Neural cell (in vitro differentiated cells): Measurements from ENCODE around the gene ERCC2. TPM values are rescaled to one million over a fixed set of nuclear protein-coding genes. Genes with fewer than 3 reads are reported as not detected.

Experiments used
- H2AFZ ChIP-seq: fragments of 200-600, 300-800 bp; sonication (generic), shearing (Covaris generic); 2 replicates; pipeline ENCODE4 v1.6.0; 2014; ENCODE audit warnings: low read depth, mild to moderate bottlenecking, antibody characterized with exemption, low read length, moderate library complexity
- H3F3A ChIP-seq: fragments of 200-600 bp; shearing (Covaris generic); 2 replicates; pipeline ENCODE4 v1.6.1; 2016; ENCODE audit warnings: mild to moderate bottlenecking, moderate library complexity, mixed read lengths, antibody characterized with exemption, low read length; ENCODE audit not compliant: insufficient read depth, poor library complexity, severe bottlenecking
- H3K27ac ChIP-seq: fragments of 200-600, 300-800 bp; sonication (generic), shearing (Covaris generic); 2 replicates; pipeline ENCODE4 v1.5.1; 2014; ENCODE audit warnings: mild to moderate bottlenecking, low read length, moderate library complexity
- H3K27me3 ChIP-seq: fragments of 300-800, 200-600 bp; sonication (generic), shearing (Covaris generic); 2 replicates; pipeline ENCODE4 v1.6.0; 2014; ENCODE audit warnings: mild to moderate bottlenecking, low read depth, low read length, moderate library complexity; ENCODE audit not compliant: insufficient read depth
- H3K36me3 ChIP-seq: fragments of 300-800, 200-600 bp; sonication (generic), shearing (Covaris generic); 2 replicates; pipeline ENCODE4 v1.5.1; 2014; ENCODE audit warnings: mild to moderate bottlenecking, antibody characterized with exemption, low read length, moderate library complexity; ENCODE audit not compliant: insufficient read depth
- H3K4me2 ChIP-seq: fragments of 300-800, 200-600 bp; sonication (generic), shearing (Covaris generic); 2 replicates; pipeline ENCODE4 v1.6.0; 2014; ENCODE audit warnings: mild to moderate bottlenecking, low read length
- H3K4me3 ChIP-seq: fragments of 300-800, 200-600 bp; sonication (generic), shearing (Covaris generic); 2 replicates; pipeline ENCODE4 v1.5.1; 2014; ENCODE audit warnings: mild to moderate bottlenecking, low read length, moderate library complexity
- H3K79me2 ChIP-seq: fragments of 200-600 bp; shearing (Covaris generic); replicated peaks from 2 replicates; pipeline ENCODE4 v1.6.0; 2014; ENCODE audit warnings: mild to moderate bottlenecking, low read length, moderate library complexity; ENCODE audit not compliant: insufficient read depth
- H3K9ac ChIP-seq: fragments of 300-800, 200-600 bp; sonication (generic), shearing (Covaris generic); 2 replicates; pipeline ENCODE4 v1.6.1; 2016; ENCODE audit warnings: mild to moderate bottlenecking, low read length, mixed read lengths
- H3K9me2 ChIP-seq: fragments of 200-600 bp; shearing (Covaris generic); 2 replicates; pipeline ENCODE4 v1.6.1; 2016; ENCODE audit warnings: mild to moderate bottlenecking, low read length, mixed read lengths; ENCODE audit not compliant: insufficient read depth
- H3K9me3 ChIP-seq: fragments of 200-600, 300-800 bp; sonication (generic), shearing (Covaris generic); 2 replicates; pipeline ENCODE4 v1.6.1; 2016; ENCODE audit warnings: mild to moderate bottlenecking, mixed run types, low read length, moderate library complexity, mixed read lengths
- H4K20me1 ChIP-seq: fragments of 200-600 bp; shearing (Covaris generic); 2 replicates; pipeline ENCODE4 v1.6.1; 2016; ENCODE audit warnings: mild to moderate bottlenecking, mixed run types; ENCODE audit not compliant: insufficient read depth
- CTCF ChIP-seq: fragments of 450-650 bp; IDR thresholded peaks from 2 replicates; pipeline ENCODE4 v1.5.1; 2014; ENCODE audit warnings: antibody characterized with exemption, mild to moderate bottlenecking, moderate library complexity; ENCODE audit not compliant: poor library complexity, severe bottlenecking
- EP300 ChIP-seq: fragments of 450-650 bp; conservative IDR thresholded peaks from 2 replicates; pipeline ENCODE4 v1.6.1; 2014; ENCODE audit warnings: antibody characterized with exemption, mild to moderate bottlenecking, moderate library complexity; ENCODE audit not compliant: poor library complexity, severe bottlenecking
- EZH2 ChIP-seq: fragments of 200-600, 300-800 bp; shearing (Covaris generic), sonication (generic); IDR thresholded peaks from 2 replicates; pipeline ENCODE4 v1.6.1; 2014; ENCODE audit warnings: antibody characterized with exemption, low read length, borderline replicate concordance, mild to moderate bottlenecking; ENCODE audit not compliant: insufficient read depth, poor library complexity, severe bottlenecking
- MXI1 ChIP-seq: fragments of 450-650 bp; conservative IDR thresholded peaks from 2 replicates; pipeline ENCODE4 v1.6.1; 2014; ENCODE audit warnings: antibody characterized with exemption, mild to moderate bottlenecking; ENCODE audit not compliant: poor library complexity, severe bottlenecking
- POLR2AphosphoS5 ChIP-seq: IDR thresholded peaks from 2 replicates; pipeline ENCODE4 v1.6.1; 2012
- RAD21 ChIP-seq: fragments of 450-650 bp; conservative IDR thresholded peaks from 2 replicates; pipeline ENCODE4 v1.6.1; 2014; ENCODE audit warnings: antibody characterized with exemption, mild to moderate bottlenecking, moderate library complexity
- REST ChIP-seq: IDR thresholded peaks from 2 replicates; pipeline ENCODE4 v1.6.1; 2012; ENCODE audit warnings: borderline replicate concordance
- SMC3 ChIP-seq: fragments of 450-650 bp; conservative IDR thresholded peaks from 2 replicates; pipeline ENCODE4 v1.6.1; 2014; ENCODE audit warnings: antibody characterized with exemption, mild to moderate bottlenecking, moderate library complexity; ENCODE audit not compliant: poor library complexity
- TAF1 ChIP-seq: IDR thresholded peaks from 2 replicates; pipeline ENCODE4 v1.6.1; 2012; ENCODE audit warnings: low read depth
- polyA plus RNA-seq: library from polyadenylated mRNA; depleted of rRNA; stranded (reverse); fragments of >200 nt; gene quantifications from 2 replicates; pipeline ENCODE4 v1.2.3, GENCODE V29; 2014

ERCC2 gene
- polyA plus RNA-seq, 1 donor from 2014 or later, result 28.8 TPM

DNA sequence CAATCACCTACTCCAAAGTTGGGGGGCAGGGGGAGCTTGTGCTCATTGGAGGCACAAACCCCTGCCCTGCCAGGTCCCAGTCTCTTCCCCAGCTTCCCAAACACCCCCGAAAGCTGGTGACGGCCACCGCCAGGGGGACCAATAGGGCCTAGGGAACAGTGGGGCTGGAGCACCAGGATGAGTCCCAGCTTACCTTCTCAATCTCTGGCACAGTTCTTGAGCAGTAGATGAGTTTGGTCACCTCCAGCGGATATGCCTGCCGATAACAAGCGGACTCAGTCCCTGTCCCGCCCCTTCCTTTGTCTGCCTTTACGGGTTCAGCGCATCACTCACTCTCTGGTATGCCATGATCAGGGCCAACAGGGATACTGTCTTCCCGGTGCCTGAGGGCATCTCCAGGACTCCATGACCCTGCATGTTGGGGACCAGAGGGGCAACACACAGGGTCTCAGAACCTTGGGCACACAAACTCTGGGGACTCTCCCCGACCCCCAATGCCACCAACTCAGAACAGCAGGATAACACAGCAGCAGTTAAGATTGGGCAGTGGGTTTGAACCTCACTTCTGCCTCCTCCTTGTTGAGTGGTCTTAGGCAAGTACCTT lies 1.5 kb downstream of the ERCC2 start:
- H3F3A ChIP-seq, result no peaks in the 10 kb centered on the region
- H3K27ac ChIP-seq, result no peak overlapping the region
- no peaks in the 10 kb centered on the region for H3K9me3 ChIP-seq
- no peak overlapping the region for H2AFZ ChIP-seq
- H3K9me2 ChIP-seq, result no peaks in the 10 kb centered on the region
- no peak overlapping the region for H3K9ac ChIP-seq
- peaks cover 8% of the 10 kb centered on the region for H3K79me2 ChIP-seq
- TF ChIP-seq MXI1 (no peak), POLR2AphosphoS5 (no peak), EP300 (no peak), REST (no peak), RAD21 (no peak), SMC3 (no peak), CTCF (no peak), EZH2 (no peak), TAF1 (no peak)
- H3K4me3 ChIP-seq, result peak overlapping the region; percentile 15
- no peaks in the 10 kb centered on the region for H3K27me3 ChIP-seq
- H3K36me3 ChIP-seq, result no peaks in the 10 kb centered on the region
- H3K4me2 ChIP-seq, result no peak overlapping the region
- H4K20me1 ChIP-seq, result no peaks in the 10 kb centered on the region

GRCh38 chr19:45368127-45368526 lies 2.2 kb downstream of the ERCC2 start:
- H3K9ac ChIP-seq, result no peak overlapping the region
- H3F3A ChIP-seq, result no peaks in the 10 kb centered on the region
- no peaks in the 10 kb centered on the region for H3K9me3 ChIP-seq
- H3K4me2 ChIP-seq, result no peak overlapping the region
- H4K20me1 ChIP-seq, result no peaks in the 10 kb centered on the region
- TF ChIP-seq RAD21 (no peak), SMC3 (no peak), TAF1 (no peak), EP300 (no peak), MXI1 (no peak), REST (no peak), EZH2 (no peak), CTCF (no peak), POLR2AphosphoS5 (no peak)
- H3K27ac ChIP-seq, result no peak overlapping the region
- H3K4me3 ChIP-seq, result no peak overlapping the region
- no peaks in the 10 kb centered on the region for H3K27me3 ChIP-seq
- no peaks in the 10 kb centered on the region for H3K9me2 ChIP-seq
- H3K79me2 ChIP-seq, result peaks cover 8% of the 10 kb centered on the region
- H3K36me3 ChIP-seq, result no peaks in the 10 kb centered on the region
- H2AFZ ChIP-seq, result no peak overlapping the region
